ENCODE results near the gene SFXN2.
"Not testable (repeated sequence)": the region's sequence is repeated elsewhere in the genome, so short reads cannot be mapped to it uniquely, and the experiment has no call there.

SFXN2 gene

DNA sequence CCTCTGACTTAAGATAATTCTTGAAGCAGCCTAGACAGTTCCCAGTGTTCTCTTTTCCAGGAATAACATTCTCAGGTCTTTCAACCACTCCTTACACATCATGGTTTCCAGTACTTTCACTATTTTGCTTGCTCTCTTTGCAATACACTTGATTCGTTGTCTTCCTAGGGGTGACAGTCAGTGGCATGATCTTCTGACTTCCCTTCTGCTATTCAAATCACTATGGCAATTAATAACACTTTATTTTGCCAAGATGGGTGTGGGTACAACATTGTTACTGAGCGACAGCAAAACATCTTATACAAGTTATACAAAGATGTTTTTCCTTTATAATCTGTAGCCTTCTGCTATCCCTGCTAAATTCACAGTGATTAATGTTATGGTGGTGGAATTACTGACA lies 15.5 kb upstream of the SFXN2 start:
- DNase-seq (ENCODE audit: insufficient read length, low spot score) (no peak), FAIRE-seq (no peak)
- TF ChIP-seq POLR2A (IDR thresholded peaks at IDR 0.05; ENCODE audit: low read depth, low read length) = no peak

GRCh38 chr10:102701272-102701671 lies 13.2 kb upstream of the SFXN2 start:
- TF ChIP-seq POLR2A (IDR thresholded peaks at IDR 0.05; ENCODE audit: low read depth, low read length) = no peak
- DNase-seq (ENCODE audit: insufficient read length, low spot score) = no peak
- FAIRE-seq = no peak

DNA sequence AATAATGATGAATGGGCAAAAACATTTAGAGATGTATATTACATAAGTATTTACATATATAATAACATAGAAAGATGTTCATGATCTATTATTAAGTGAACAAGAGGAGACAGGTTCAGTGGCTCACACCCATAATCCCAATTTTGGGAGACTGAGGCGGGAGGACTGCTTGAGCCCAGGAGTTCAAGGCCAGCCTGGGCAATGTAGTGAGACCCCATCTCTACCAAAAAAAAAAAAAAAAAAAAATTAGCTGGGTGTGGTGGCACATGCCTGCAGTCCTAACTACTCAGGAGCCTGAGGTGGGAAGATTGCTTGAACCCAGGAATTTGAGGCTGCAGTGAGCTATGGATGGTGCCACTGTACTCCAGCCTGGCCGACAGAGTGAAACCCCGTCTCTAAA lies 12.6 kb upstream of the SFXN2 start:
- no peak for DNase-seq (ENCODE audit: insufficient read length, low spot score)
- FAIRE-seq = no peak
- TF ChIP-seq POLR2A (IDR thresholded peaks at IDR 0.05; ENCODE audit: low read depth, low read length) = no peak

- no peak for TF ChIP-seq POLR2A (IDR thresholded peaks at IDR 0.05; ENCODE audit: low read depth, low read length)
- no peak for DNase-seq (ENCODE audit: insufficient read length, low spot score)
- FAIRE-seq = no peak
These were observed 11.7 kb upstream of the SFXN2 start for GRCh38 chr10:102702742-102703141.

DNA sequence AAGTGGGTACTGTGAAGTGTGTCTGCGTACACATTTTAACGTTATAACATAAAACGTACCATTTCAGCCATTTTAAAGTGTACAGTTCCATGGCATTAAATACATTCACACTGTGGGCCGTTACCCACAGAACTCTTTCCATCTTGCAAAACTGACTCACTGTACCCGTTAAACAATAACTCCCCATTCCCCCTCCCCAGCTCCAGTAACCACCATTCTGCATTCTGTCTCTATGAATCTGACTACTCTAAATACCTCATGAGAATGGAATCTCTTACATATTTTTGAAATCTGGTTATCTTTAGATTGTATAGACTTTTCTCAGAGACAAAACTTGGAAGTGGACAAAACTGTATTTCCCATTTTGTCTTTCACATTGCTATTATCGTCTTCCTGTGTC lies 9.5 kb upstream of the SFXN2 start:
- peak; percentile 27 for FAIRE-seq
- no peak for TF ChIP-seq POLR2A (IDR thresholded peaks at IDR 0.05; ENCODE audit: low read depth, low read length)
- DNase-seq (ENCODE audit: insufficient read length, low spot score) = no peak

DNA sequence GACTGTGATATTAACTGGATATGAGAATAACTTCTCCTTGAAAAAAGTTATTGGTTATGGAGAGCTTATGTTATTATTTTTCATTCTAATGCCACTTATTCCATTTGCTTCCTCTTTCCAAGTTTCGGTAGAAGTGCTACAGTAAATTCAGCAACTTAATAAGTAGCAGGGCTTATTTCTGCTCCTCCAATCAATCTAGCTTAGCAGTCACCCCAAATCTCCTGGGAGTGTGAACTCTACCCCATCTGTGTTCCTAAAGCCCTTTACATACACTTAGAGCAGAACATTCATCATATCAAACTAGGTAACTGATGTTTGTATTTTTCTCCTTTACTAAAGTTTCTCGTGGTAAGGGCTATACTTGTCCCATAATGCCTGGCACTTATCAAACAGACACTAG lies 8.9 kb upstream of the SFXN2 start:
- no peak for TF ChIP-seq POLR2A (IDR thresholded peaks at IDR 0.05; ENCODE audit: low read depth, low read length)
- no peak for FAIRE-seq
- no peak for DNase-seq (ENCODE audit: insufficient read length, low spot score)

DNA sequence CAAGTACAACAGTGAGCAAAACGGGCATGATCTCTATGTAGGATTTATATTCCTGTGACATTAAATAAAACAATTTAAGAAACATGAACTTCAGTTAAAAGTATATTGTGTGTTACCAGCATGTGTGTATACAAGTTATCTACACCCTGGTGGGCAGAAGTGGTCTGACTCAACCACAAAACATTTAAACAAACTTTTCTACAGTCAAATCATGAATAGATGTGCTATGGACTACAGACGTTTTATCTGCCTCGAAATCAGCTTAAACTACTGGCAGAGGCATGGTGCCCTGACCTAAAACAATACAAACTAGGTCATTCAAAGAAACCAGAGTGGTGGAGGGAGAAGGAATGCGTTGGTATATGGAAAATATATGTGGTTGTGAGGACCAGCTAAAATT lies 3.8 kb upstream of the SFXN2 start:
- TF ChIP-seq POLR2A (IDR thresholded peaks at IDR 0.05; ENCODE audit: low read depth, low read length) = no peak
- DNase-seq (ENCODE audit: insufficient read length, low spot score) = peak; percentile 38
- FAIRE-seq = peak; percentile 78

DNA sequence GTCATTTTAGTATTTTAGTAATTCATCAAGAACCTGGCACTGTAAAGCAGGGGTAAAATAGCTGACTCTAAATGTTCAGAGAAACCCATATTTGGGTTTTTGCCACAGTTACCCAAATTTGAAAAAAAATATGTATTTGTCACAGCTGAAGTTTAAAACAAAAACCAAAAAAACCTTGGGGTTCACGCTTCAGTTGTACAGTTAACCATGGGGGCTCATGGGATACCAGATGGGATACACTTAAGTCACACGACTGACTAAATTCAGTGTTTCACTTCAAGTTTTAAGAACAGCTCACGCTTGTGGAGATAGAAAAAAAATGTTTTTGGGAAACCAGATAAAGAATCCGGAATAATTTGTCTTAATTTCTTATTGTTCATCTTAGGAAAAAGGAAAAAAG lies 2.3 kb upstream of the SFXN2 start:
- no peak for FAIRE-seq
- no peak for TF ChIP-seq POLR2A (IDR thresholded peaks at IDR 0.05; ENCODE audit: low read depth, low read length)
- DNase-seq (ENCODE audit: insufficient read length, low spot score) = no peak

DNA sequence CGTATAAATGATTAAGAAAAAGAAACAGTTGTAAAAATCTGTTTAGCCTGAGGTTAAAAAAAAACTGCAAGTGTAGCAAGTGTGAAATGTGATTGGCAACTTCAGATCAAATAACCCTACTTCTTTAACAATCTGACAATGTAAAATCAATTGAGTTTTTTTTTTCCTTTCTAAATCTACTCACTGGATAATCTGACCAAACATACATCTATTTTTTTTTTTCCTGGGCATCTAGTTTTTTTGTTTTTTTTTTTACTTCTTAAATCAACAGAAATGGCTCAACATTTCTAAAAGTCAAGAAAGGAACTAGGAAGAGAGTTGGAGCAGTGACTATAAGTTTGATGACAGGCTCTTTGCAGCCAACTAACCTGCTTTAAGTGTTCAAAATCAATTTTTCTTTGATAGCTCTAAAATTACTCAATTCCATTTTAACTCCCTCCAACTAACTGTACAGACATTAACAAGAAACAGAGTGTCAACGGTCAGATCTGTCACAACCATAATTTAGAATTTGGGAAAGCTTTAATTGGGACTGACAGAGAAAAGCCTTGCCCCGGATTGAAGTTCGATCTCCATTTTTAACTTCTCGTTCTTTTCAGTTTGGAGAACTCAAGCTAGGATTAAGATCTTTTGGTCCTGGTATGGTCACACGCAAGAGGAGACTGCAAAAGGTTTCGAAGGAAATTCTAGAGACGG lies 1.4 kb upstream of the SFXN2 start:
- no peak for FAIRE-seq
- no peak for TF ChIP-seq POLR2A (IDR thresholded peaks at IDR 0.05; ENCODE audit: low read depth, low read length)
- DNase-seq (ENCODE audit: insufficient read length, low spot score) = no peak

DNA sequence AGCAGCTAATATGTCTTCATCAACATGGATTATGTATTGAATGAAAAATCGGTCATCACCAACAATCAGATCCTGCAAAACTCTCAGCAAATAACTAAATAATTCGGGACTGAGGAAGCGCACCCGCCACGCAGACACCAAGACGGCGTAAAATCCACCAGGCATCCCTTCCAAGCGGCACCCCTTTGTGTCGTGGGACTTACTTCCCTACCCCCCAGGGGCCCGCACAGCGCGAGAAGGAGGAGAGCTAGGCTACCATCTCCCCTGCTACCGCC lies 960 bp upstream of the SFXN2 start:
- TF ChIP-seq POLR2A (IDR thresholded peaks at IDR 0.05; ENCODE audit: low read depth, low read length) = no peak
- no peak for DNase-seq (ENCODE audit: insufficient read length, low spot score)
- FAIRE-seq = no peak

GRCh38 chr10:102713814-102714620 lies 419 bp upstream of the SFXN2 start, which contains the start of gene ARL3:
Gene ARL3, minus strand, starts transcription at chr10:102714397. Its CDS starts 122 bp downstream, at chr10:102714275.
- DNase-seq (ENCODE audit: insufficient read length, low spot score) = peak; percentile 93
- peak; percentile 6 for FAIRE-seq
- TF ChIP-seq POLR2A (IDR thresholded peaks at IDR 0.05; ENCODE audit: low read depth, low read length) = peak; percentile 46

DNA sequence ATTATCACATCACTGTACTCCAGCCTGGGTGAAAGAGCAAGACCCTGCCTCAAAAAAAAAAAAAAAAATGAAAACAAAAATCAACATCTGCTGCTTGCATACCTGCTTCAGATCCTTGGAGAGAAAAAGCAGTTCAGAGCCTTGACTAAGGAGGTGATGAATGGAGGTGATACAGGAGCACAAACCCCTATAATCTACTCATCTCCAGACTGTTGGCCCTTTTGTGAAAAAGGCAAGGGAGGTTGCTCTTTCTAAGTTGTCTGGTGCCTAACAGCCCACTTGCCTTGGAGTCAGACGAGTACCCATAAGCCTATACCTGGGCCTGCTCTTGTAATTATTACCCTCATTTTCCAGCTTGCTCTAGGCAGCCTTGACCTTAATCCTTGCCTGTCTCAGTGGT lies 1.4 kb downstream of the SFXN2 start:
- FAIRE-seq (no peak), DNase-seq (ENCODE audit: insufficient read length, low spot score) (no peak)
- TF ChIP-seq POLR2A (IDR thresholded peaks at IDR 0.05; ENCODE audit: low read depth, low read length) = no peak

DNA sequence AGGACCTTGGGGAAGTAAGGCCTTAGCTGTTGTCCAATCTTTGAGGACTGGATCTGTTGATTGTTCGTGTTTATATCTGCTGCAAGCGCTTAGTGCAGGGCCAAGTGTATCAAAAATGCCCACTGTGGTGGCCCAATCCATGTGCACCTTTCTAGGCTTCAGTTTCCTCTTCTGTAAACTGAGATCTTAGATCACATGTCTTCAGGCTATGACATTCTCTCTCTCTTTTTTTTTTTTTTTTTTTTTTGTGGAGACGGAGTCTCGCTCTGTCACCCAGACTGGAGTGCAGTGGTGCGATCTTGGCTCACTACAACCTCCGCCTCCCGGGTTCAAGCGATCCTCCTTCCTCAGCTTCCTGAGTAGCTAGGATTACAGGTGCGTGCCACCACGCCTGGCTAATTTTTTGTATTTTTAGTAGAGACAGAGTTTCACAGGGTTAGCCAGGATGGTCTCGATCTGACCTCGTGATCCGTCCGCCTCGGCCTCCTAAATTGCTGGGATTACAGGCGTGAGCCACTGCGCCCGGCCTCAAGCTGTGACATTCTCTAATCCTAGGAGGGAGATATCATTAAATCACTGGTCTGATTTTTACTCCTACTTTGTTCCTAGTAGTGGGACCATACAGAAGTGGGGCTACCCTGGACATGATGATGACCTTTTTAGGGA lies 2.6 kb downstream of the SFXN2 start:
- not testable (repeated sequence) for DNase-seq (ENCODE audit: insufficient read length, low spot score); FAIRE-seq

- DNase-seq (ENCODE audit: insufficient read length, low spot score) = no peak
- no peak for TF ChIP-seq POLR2A (IDR thresholded peaks at IDR 0.05; ENCODE audit: low read depth, low read length)
These were observed 3.8 kb downstream of the SFXN2 start for GRCh38 chr10:102718220-102718619.

DNA sequence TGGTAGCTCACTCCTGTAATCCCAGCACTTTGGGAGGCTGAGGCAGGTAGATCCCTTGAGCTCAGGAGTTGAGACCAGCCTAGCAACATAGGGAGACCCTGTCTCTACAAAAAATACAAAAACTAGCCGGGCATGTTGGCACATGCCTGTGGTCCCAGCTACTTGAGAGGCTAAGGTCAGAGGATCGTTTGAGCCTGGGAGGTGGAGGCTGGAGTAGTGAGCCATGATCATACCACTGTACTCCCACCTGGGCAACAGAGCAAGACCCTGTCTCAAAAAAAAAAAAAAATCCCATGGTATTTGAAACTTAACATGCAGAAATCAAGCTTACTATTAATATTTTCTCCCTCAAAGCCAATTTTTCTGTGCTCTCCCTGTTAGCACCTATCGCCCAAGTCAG lies 5.9 kb downstream of the SFXN2 start:
- no peak for DNase-seq (ENCODE audit: insufficient read length, low spot score)
- no peak for FAIRE-seq
- TF ChIP-seq POLR2A (IDR thresholded peaks at IDR 0.05; ENCODE audit: low read depth, low read length) = no peak

More at GRCh38 chr10:102718220-102718619, 3.8 kb downstream of the SFXN2 start:
- no peak for FAIRE-seq

Data from H54 (cell line).